HCT116 (cell line): Measurements from ENCODE around the gene SLC66A2. TPM values are rescaled to one million over a fixed set of nuclear protein-coding genes. Genes with fewer than 3 reads are reported as not detected.
A peak's percentile ranks its signal among the peaks of the same experiment; 100 is the strongest.

ENCODE experiments used
- ATAC-seq: fragments of 200-7000 bp; cut with Tn5 transposase; 2 replicates; pipeline ENCODE4 v1.9.1; 2020; ENCODE audit warnings: mild to moderate bottlenecking, moderate library complexity
- BruUV-seq: library from RNA; stranded (reverse); fragments of 400-500 nt; replicated peaks from 2 replicates; lab custom pipeline; 2021; lab: Mats Ljungman, UMichigan
- CTCF ChIA-PET: fragments of 300-600 bp; sonication (Branson Sonifier 250); formaldehyde crosslinking; loops from one replicate; lab custom pipeline; 2021; ENCODE audit warnings: antibody characterized with exemption; lab: Charles Lee
- POLR2A ChIA-PET: fragments of 300-600, 350-600 bp; sonication (Branson Sonifier 250); formaldehyde crosslinking; loops from one replicate; lab custom pipeline; 2021; ENCODE audit warnings: antibody characterized with exemption; lab: Charles Lee
- RAD21 ChIA-PET, 2 experiments: fragments of 300-600 bp; sonication (Branson Sonifier 250); formaldehyde crosslinking; loops; one replicate each; lab custom pipeline; 2023; ENCODE audit warnings: low total read pairs in 2 of 2; ENCODE audit not compliant: uncharacterized antibody in 2 of 2, unreplicated experiment in 2 of 2, low non-redundant PET in 1 of 2; lab: Charles Lee
- DNase-seq: peaks from one replicate; pipeline ENCODE4 v3.0.0-alpha.2; 2010; ENCODE audit warnings: low read depth, low spot score
- H2AFZ ChIP-seq: fragments of 200-600 bp; shearing (Covaris generic), sonication (generic); 2 replicates; pipeline ENCODE4 v1.6.1; 2017; ENCODE audit warnings: low read depth, mixed run types, mixed read lengths, antibody characterized with exemption, low read length; ENCODE audit not compliant: poor library complexity, severe bottlenecking
- H3K27ac ChIP-seq: 2 replicates; pipeline ENCODE4 v1.5.1; 2012; ENCODE audit warnings: low read depth, low read length
- H3K27me3 ChIP-seq: fragments of 200-600 bp; sonication (generic); 2 replicates; pipeline ENCODE4 v1.6.1; 2016; ENCODE audit warnings: mixed run types, low read length, mixed read lengths; ENCODE audit not compliant: insufficient read depth
- H3K36me3 ChIP-seq, 2 experiments: fragments of 200-500 bp in 1 of 2; fragments of 200-600 bp in 1 of 2; sonication (Bioruptor generic) in 1 of 2; sonication (generic) in 1 of 2; 2 replicates each; pipeline versions ENCODE4 v1.5.1 to v1.6.1; 2014 to 2016; ENCODE audit warnings: low read length in 2 of 2, inconsistent platforms in 1 of 2, mixed read lengths in 1 of 2, mixed run types in 1 of 2; ENCODE audit not compliant: insufficient read depth in 2 of 2, control insufficient read depth in 1 of 2
- H3K4me1 ChIP-seq, 2 experiments: fragments of 200-600 bp in 1 of 2; sonication (generic) in 1 of 2; 2 replicates each; pipeline versions ENCODE4 v1.5.1 to v1.6.1; 2012 to 2017; ENCODE audit warnings: low read length in 2 of 2, inconsistent platforms in 1 of 2, mild to moderate bottlenecking in 1 of 2, mixed read lengths in 1 of 2, mixed run types in 1 of 2, moderate library complexity in 1 of 2; ENCODE audit not compliant: insufficient read depth in 2 of 2, control insufficient read depth in 1 of 2
- H3K4me2 ChIP-seq: fragments of 200-600 bp; sonication (generic); 2 replicates; pipeline ENCODE4 v1.6.1; 2017; ENCODE audit warnings: mixed run types, low read length, mixed read lengths
- H3K4me3 ChIP-seq, 2 experiments: fragments of 200-600 bp in 1 of 2; sonication (generic) in 1 of 2; replicated peaks in 1 of 2; 2 replicates each; pipeline ENCODE4 v1.5.1; 2011 to 2016; ENCODE audit warnings: low read length in 2 of 2, control low read depth in 1 of 2, low read depth in 1 of 2, mild to moderate bottlenecking in 1 of 2, mixed read lengths in 1 of 2, mixed run types in 1 of 2
- H3K79me2 ChIP-seq: fragments of 200-600 bp; sonication (generic); 2 replicates; pipeline ENCODE4 v1.6.1; 2017; ENCODE audit warnings: mild to moderate bottlenecking, mixed run types, low read length, moderate library complexity, mixed read lengths; ENCODE audit not compliant: insufficient read depth
- H3K9ac ChIP-seq: fragments of 200-600 bp; sonication (generic); 2 replicates; pipeline ENCODE4 v1.6.1; 2016; ENCODE audit warnings: low read length, mixed read lengths
- H3K9me2 ChIP-seq: fragments of 200-600 bp; sonication (generic), shearing (Covaris generic); 2 replicates; pipeline ENCODE4 v1.6.1; 2017; ENCODE audit warnings: mixed run types, mild to moderate bottlenecking, moderate library complexity; ENCODE audit not compliant: insufficient read depth
- H3K9me3 ChIP-seq, 2 experiments: fragments of 200-500 bp in 1 of 2; fragments of 200-600 bp in 1 of 2; sonication (Bioruptor generic) in 1 of 2; sonication (generic) in 1 of 2; 2 replicates each; pipeline ENCODE4 v1.6.1; 2014 to 2017; ENCODE audit warnings: low read length in 2 of 2, mixed read lengths in 2 of 2, inconsistent platforms in 1 of 2, low read depth in 1 of 2, mild to moderate bottlenecking in 1 of 2, mixed run types in 1 of 2, moderate library complexity in 1 of 2; ENCODE audit not compliant: control insufficient read depth in 1 of 2, insufficient read depth in 1 of 2
- H4K20me1 ChIP-seq: fragments of 200-600 bp; sonication (generic), shearing (Covaris generic); 2 replicates; pipeline ENCODE4 v1.6.1; 2017; ENCODE audit warnings: mixed run types, mild to moderate bottlenecking, moderate library complexity; ENCODE audit not compliant: insufficient read depth
- CEBPB ChIP-seq: IDR thresholded peaks from 2 replicates; pipeline ENCODE4 v1.6.1; 2012; ENCODE audit warnings: low read depth
- EZH2 ChIP-seq: fragments of 200-600 bp; sonication (generic); IDR thresholded peaks from 2 replicates; pipeline ENCODE4 v1.6.1; 2017; ENCODE audit warnings: antibody characterized with exemption, mixed run types
- EZH2phosphoT487 ChIP-seq: fragments of 200-600 bp; IDR thresholded peaks from 2 replicates; pipeline ENCODE4 v1.6.1; 2018; ENCODE audit warnings: antibody characterized with exemption, borderline replicate concordance
- FOSL1 ChIP-seq: IDR thresholded peaks from 2 replicates; pipeline ENCODE4 v1.6.1; 2012; ENCODE audit warnings: low read depth
- POLR2A ChIP-seq: IDR thresholded peaks from 2 replicates; pipeline ENCODE4 v1.7.0; 2011; ENCODE audit warnings: borderline replicate concordance; ENCODE audit not compliant: insufficient read depth, insufficient read length; ENCODE audit errors: extremely low read depth
- RAD21 ChIP-seq: IDR thresholded peaks from 2 replicates; pipeline ENCODE4 v1.6.1; 2012; ENCODE audit warnings: low read depth, mild to moderate bottlenecking
- SP1 ChIP-seq: IDR thresholded peaks from 2 replicates; pipeline ENCODE4 v1.6.1; 2012; ENCODE audit warnings: low read depth
- YY1 ChIP-seq: IDR thresholded peaks from 2 replicates; pipeline ENCODE4 v1.6.1; 2011; ENCODE audit warnings: low read length, low read depth, moderate library complexity, mild to moderate bottlenecking; ENCODE audit not compliant: insufficient replicate concordance; ENCODE audit errors: extremely low read depth
- ZFX ChIP-seq: fragments of 450-650 bp; IDR thresholded peaks from 2 replicates; pipeline ENCODE4 v1.6.1; 2017
- ZNF274 ChIP-seq: fragments of 200-500 bp; sonication (Bioruptor generic); IDR thresholded peaks from 2 replicates; pipeline ENCODE4 v1.6.1; 2014; ENCODE audit warnings: mild to moderate bottlenecking, low read depth, low read length, inconsistent platforms
- intact Hi-C: fragments of 100-400 bp; cut with micrococcal nuclease; formaldehyde crosslinking; loops from 2 replicates; pipeline ENCODE4 v1.10.0; 2022
- total RNA-seq: library from RNA; stranded (reverse); gene quantifications from one replicate; pipeline ENCODE4 v1.2.1, GENCODE V29; 2021; ENCODE audit not compliant: unreplicated experiment
- TF ChIP-seq, protein P1 (sequence below), 3 experiments: fragments of 200-600 bp in 1 of 3; sonication (generic) in 1 of 3; IDR thresholded peaks in 2 of 3; conservative IDR thresholded peaks in 1 of 3; 2 replicates each; pipeline ENCODE4 v1.5.1; 2012 to 2017; ENCODE audit warnings: low read depth in 2 of 3, low read length in 2 of 3, antibody characterized with exemption in 1 of 3, borderline replicate concordance in 1 of 3, control low read depth in 1 of 3, mild to moderate bottlenecking in 1 of 3, mixed read lengths in 1 of 3, mixed run types in 1 of 3, moderate library complexity in 1 of 3; ENCODE audit not compliant: insufficient read depth in 1 of 3

The SLC66A2 gene
- total RNA-seq, 1 experiment from 2014 or later: 44.9 TPM

GRCh38 chr18:79988071-79988450, 36.6 kb upstream of the SLC66A2 start (continued):
- peak; percentile 87 for TF ChIP-seq ZFX

GRCh38 chr18:79987566-79987965, 36.1 kb upstream of the SLC66A2 start:
- H3K79me2 ChIP-seq: peaks cover 58% of the 10 kb centered on the region
- peaks cover 8 to 29% of the 10 kb centered on the region in 2 experiments for H3K4me1 ChIP-seq
- H2AFZ ChIP-seq: no peak overlapping the region
- ChIA-PET POLR2A (interaction anchor here (3.4 kb wide), 1 partner anchor 46 kb away, joined by 16 read pairs; the partner anchor contains the start of gene RBFA), RAD21 (no interaction called here), CTCF (no interaction called here)
- DNase-seq: no peak
- peak overlapping the region; percentile 97 for H3K9ac ChIP-seq
- no peaks in the 10 kb centered on the region for H3K9me2 ChIP-seq
- intact Hi-C loops: loop anchor here (10.0 kb wide), 1 partner anchor 127 kb away; no protein-coding TSS in a partner anchor
- peak overlapping the region; percentile 97 for H3K27ac ChIP-seq
- TF ChIP-seq YY1 (no peak), SP1 (no peak), ZFX (no peak), CEBPB (no peak), ZNF274 (no peak), EZH2 (no peak), EZH2phosphoT487 (no peak), POLR2A (no peak), RAD21 (no peak), FOSL1 (no peak)
- TF ChIP-seq, protein P1, sequence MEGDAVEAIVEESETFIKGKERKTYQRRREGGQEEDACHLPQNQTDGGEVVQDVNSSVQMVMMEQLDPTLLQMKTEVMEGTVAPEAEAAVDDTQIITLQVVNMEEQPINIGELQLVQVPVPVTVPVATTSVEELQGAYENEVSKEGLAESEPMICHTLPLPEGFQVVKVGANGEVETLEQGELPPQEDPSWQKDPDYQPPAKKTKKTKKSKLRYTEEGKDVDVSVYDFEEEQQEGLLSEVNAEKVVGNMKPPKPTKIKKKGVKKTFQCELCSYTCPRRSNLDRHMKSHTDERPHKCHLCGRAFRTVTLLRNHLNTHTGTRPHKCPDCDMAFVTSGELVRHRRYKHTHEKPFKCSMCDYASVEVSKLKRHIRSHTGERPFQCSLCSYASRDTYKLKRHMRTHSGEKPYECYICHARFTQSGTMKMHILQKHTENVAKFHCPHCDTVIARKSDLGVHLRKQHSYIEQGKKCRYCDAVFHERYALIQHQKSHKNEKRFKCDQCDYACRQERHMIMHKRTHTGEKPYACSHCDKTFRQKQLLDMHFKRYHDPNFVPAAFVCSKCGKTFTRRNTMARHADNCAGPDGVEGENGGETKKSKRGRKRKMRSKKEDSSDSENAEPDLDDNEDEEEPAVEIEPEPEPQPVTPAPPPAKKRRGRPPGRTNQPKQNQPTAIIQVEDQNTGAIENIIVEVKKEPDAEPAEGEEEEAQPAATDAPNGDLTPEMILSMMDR (IDR thresholded peaks at IDR 0.05 in 2 of 3, conservative IDR thresholded peaks at IDR 0.05 in 1 of 3; ENCODE audit: borderline replicate concordance in 1 of 3, insufficient read depth in 1 of 3, low read depth in 2 of 3, low read length in 2 of 3): no peak
- no TSS peak for BruUV-seq
- no peaks in the 10 kb centered on the region for H3K9me3 ChIP-seq
- H3K27me3 ChIP-seq: no peaks in the 10 kb centered on the region
- peak overlapping the region; percentile 78 for H3K4me2 ChIP-seq
- H4K20me1 ChIP-seq: peaks cover 38% of the 10 kb centered on the region; the same call in 1 of the 2 replicates
- peaks cover 12 to 22% of the 10 kb centered on the region in 2 experiments; a peak in 3 of 4 replicates for H3K36me3 ChIP-seq
- no peak for ATAC-seq
- H3K4me3 ChIP-seq: peak overlapping the region; percentile 59 to 83
